K562 (cell line): ENCODE data around the gene SLC7A6. TPM values are rescaled to one million over a fixed set of nuclear protein-coding genes. Genes with fewer than 3 reads are reported as not detected.

ENCODE experiments used
- BCL6 ChIP-seq: fragments of 250-450 bp; sonication (Bioruptor Pico); IDR thresholded peaks from 2 replicates; pipeline ENCODE4 v1.4.0; 2020
- CTCF ChIP-seq, 3 experiments: IDR thresholded peaks in 2 of 3; conservative IDR thresholded peaks in 1 of 3; 2 replicates each; pipeline ENCODE4 v1.5.1; 2011 to 2012; ENCODE audit warnings: low read length in 3 of 3, mild to moderate bottlenecking in 3 of 3, control low read depth in 2 of 3, improper control_type of control experiment in 1 of 3, inconsistent platforms in 1 of 3, low read depth in 1 of 3, mixed read lengths in 1 of 3, moderate library complexity in 1 of 3; ENCODE audit not compliant: insufficient read depth in 2 of 3
- ELF1 ChIP-seq: fragments of 200-800 bp; sonication (Bioruptor generic); IDR thresholded peaks from 2 replicates; pipeline ENCODE4 v1.6.1; 2016; ENCODE audit warnings: missing genetic modification characterization, missing compliant biosample characterization
- KLF6 ChIP-seq: fragments of 250-450 bp; sonication (Bioruptor Pico); IDR thresholded peaks from 2 replicates; pipeline ENCODE4 v1.4.0; 2020; ENCODE audit warnings: mild to moderate bottlenecking, moderate library complexity, borderline replicate concordance
- MYC ChIP-seq, 2 experiments: fragments of 250-450 bp in 1 of 2; sonication (Bioruptor Pico) in 1 of 2; IDR thresholded peaks; 2 replicates each; pipeline versions ENCODE4 v1.5.1 to v1.6.1; 2012 to 2021; ENCODE audit warnings: low read depth in 2 of 2, borderline replicate concordance in 1 of 2, improper control_type of control experiment in 1 of 2, low read length in 1 of 2, mild to moderate bottlenecking in 1 of 2, moderate library complexity in 1 of 2
- ZBTB7A ChIP-seq: IDR thresholded peaks from 2 replicates; pipeline ENCODE4 v1.6.1; 2011; ENCODE audit warnings: low read depth, mild to moderate bottlenecking, low read length, moderate library complexity, borderline replicate concordance; ENCODE audit not compliant: control insufficient read depth
- ZNF280A ChIP-seq: fragments of 450-650 bp; IDR thresholded peaks from 2 replicates; pipeline ENCODE4 v1.6.1; 2018; ENCODE audit warnings: mild to moderate bottlenecking, low read depth; ENCODE audit not compliant: partially characterized antibody
- polyA plus RNA-seq, 8 experiments: library from polyadenylated mRNA; depleted of rRNA in 4 of 8; stranded (reverse) in 5 of 8; unstranded in 3 of 8; fragments of >200 nt; fragmentation: Nextera tagmentation in 2 of 8; fragmentation: Illumina TruSeq in 1 of 8; extraction: Ambion mirVana in 2 of 8; extraction: Trizol in 1 of 8; gene quantifications; 2 replicates each; pipeline versions ENCODE4 v1.2.1 to v1.2.3, GENCODE V29; 2011 to 2014; ENCODE audit warnings: inconsistent platforms in 1 of 8, missing spikeins in 1 of 8
- total RNA-seq, 7 experiments: library from RNA; depleted of rRNA in 6 of 7; stranded (reverse); fragments of >200 nt in 6 of 7; fragmentation: Illumina TruSeq in 2 of 7; extraction: Trizol in 2 of 7; gene quantifications; 2 replicates each; pipeline versions ENCODE4 v1.2.1 to v1.2.3, GENCODE V29; 2011 to 2021; ENCODE audit warnings: low replicate concordance in 1 of 7
- TF ChIP-seq, protein P1 (sequence below): fragments of 450-650 bp; IDR thresholded peaks from 2 replicates; pipeline ENCODE4 v1.6.1; 2016; ENCODE audit warnings: borderline replicate concordance

The SLC7A6 gene
- total and polyA plus RNA-seq, 9 of the 15 experiments (the other 6 are each of a cell fraction or from before 2014, with no cell fraction given): 12.6 to 60.1 (median 29.8) TPM

- TF ChIP-seq ZNF280A (no peak), BCL6 (CRISPR knock-in tag) (no peak), ELF1 (peak; percentile 81), ZBTB7A (peak; percentile 94), CTCF (IDR thresholded peaks at IDR 0.05 in 2 of 3, conservative IDR thresholded peaks at IDR 0.05 in 1 of 3; ENCODE audit: insufficient read depth in 2 of 3, low read depth in 1 of 3, low read length in 3 of 3) (peak in 1 of 3 experiments; percentile 2; a peak in 1 of 6 replicates), KLF6 (CRISPR knock-in tag) (no peak), MYC (IDR thresholded peaks at IDR 0.05; ENCODE audit: low read depth, low read length) (peak; percentile 55), MYC (CRISPR knock-in tag; IDR thresholded peaks at IDR 0.05; ENCODE audit: borderline replicate concordance, low read depth) (0 out of 2 replicates have a peak, but pooled peaks have one; percentile 47)
- TF ChIP-seq, protein P1, sequence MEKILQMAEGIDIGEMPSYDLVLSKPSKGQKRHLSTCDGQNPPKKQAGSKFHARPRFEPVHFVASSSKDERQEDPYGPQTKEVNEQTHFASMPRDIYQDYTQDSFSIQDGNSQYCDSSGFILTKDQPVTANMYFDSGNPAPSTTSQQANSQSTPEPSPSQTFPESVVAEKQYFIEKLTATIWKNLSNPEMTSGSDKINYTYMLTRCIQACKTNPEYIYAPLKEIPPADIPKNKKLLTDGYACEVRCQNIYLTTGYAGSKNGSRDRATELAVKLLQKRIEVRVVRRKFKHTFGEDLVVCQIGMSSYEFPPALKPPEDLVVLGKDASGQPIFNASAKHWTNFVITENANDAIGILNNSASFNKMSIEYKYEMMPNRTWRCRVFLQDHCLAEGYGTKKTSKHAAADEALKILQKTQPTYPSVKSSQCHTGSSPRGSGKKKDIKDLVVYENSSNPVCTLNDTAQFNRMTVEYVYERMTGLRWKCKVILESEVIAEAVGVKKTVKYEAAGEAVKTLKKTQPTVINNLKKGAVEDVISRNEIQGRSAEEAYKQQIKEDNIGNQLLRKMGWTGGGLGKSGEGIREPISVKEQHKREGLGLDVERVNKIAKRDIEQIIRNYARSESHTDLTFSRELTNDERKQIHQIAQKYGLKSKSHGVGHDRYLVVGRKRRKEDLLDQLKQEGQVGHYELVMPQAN: peak; percentile 64; the same call in 1 of the 2 replicates
Measured at GRCh38 chr16:68244903-68245853, 19.1 kb upstream of the SLC7A6 start, which contains the start of gene PLA2G15 (continued).
